HEK293 (cell line): ENCODE results near the gene CCDC117.

Experiments
- BCL11A ChIP-seq: fragments of 450-650 bp; formaldehyde crosslinking; IDR thresholded peaks from 2 replicates; pipeline ENCODE4 v1.5.1; 2016; ENCODE audit warnings: low read depth, missing biosample characterization, missing genetic modification characterization
- GLI2 ChIP-seq: fragments of 450-650 bp; formaldehyde crosslinking; IDR thresholded peaks from 2 replicates; pipeline ENCODE4; 2017; ENCODE audit warnings: missing biosample characterization, missing genetic modification characterization, low read depth, borderline replicate concordance
- HOXC10 ChIP-seq: sonication (generic); formaldehyde crosslinking; IDR thresholded peaks from 2 replicates; pipeline ENCODE4 v1.8.1; 2023; ENCODE audit warnings: mild to moderate bottlenecking, missing genetic modification reagents
- INSM2 ChIP-seq: fragments of 450-650 bp; formaldehyde crosslinking; IDR thresholded peaks from 2 replicates; pipeline ENCODE4 v1.5.1; 2016; ENCODE audit warnings: missing biosample characterization, missing genetic modification characterization
- TSHZ1 ChIP-seq: fragments of 450-650 bp; formaldehyde crosslinking; IDR thresholded peaks from 2 replicates; pipeline ENCODE4 v1.5.1; 2016; ENCODE audit warnings: missing biosample characterization, missing genetic modification characterization, borderline replicate concordance
- ZBTB1 ChIP-seq: fragments of 450-650 bp; formaldehyde crosslinking; IDR thresholded peaks from 2 replicates; pipeline ENCODE4 v1.5.1; 2016; ENCODE audit warnings: missing biosample characterization, missing genetic modification characterization
- ZBTB48 ChIP-seq: fragments of 450-650 bp; formaldehyde crosslinking; IDR thresholded peaks from 2 replicates; pipeline ENCODE4 v1.5.1; 2016; ENCODE audit warnings: missing biosample characterization, missing genetic modification characterization
- ZNF23 ChIP-seq: fragments of 450-650 bp; formaldehyde crosslinking; IDR thresholded peaks from 2 replicates; pipeline ENCODE4 v1.5.1; 2016; ENCODE audit warnings: missing biosample characterization, missing genetic modification characterization, borderline replicate concordance
- ZNF280C ChIP-seq: fragments of 450-650 bp; formaldehyde crosslinking; IDR thresholded peaks from 2 replicates; pipeline ENCODE4 v1.5.1; 2016; ENCODE audit warnings: missing biosample characterization, missing genetic modification characterization
- ZNF335 ChIP-seq: fragments of 450-650 bp; formaldehyde crosslinking; conservative IDR thresholded peaks from 2 replicates; pipeline ENCODE4 v1.5.1; 2016; ENCODE audit warnings: missing biosample characterization, missing genetic modification characterization
- ZNF354C ChIP-seq: fragments of 450-650 bp; formaldehyde crosslinking; IDR thresholded peaks from 2 replicates; pipeline ENCODE4 v1.5.1; 2016; ENCODE audit warnings: missing biosample characterization, missing genetic modification characterization, low read depth, borderline replicate concordance
- ZNF391 ChIP-seq: fragments of 450-650 bp; formaldehyde crosslinking; IDR thresholded peaks from 2 replicates; pipeline ENCODE4 v1.5.1; 2016; ENCODE audit warnings: low read depth, missing biosample characterization, missing genetic modification characterization, borderline replicate concordance
- ZNF623 ChIP-seq: fragments of 450-650 bp; formaldehyde crosslinking; IDR thresholded peaks from 2 replicates; pipeline ENCODE4 v1.5.1; 2016; ENCODE audit warnings: missing biosample characterization, missing genetic modification characterization
- ZNF626 ChIP-seq: fragments of 450-650 bp; sonication (Bioruptor Pico); formaldehyde crosslinking; IDR thresholded peaks from 2 replicates; pipeline ENCODE4 v1.5.1; 2018; ENCODE audit warnings: missing biosample characterization, missing genetic modification characterization, inconsistent platforms
- ZNF658 ChIP-seq: fragments of 450-650 bp; formaldehyde crosslinking; IDR thresholded peaks from 2 replicates; pipeline ENCODE4; 2016; ENCODE audit warnings: missing biosample characterization, missing genetic modification characterization
- ZNF76 ChIP-seq: fragments of 450-650 bp; formaldehyde crosslinking; IDR thresholded peaks from 2 replicates; pipeline ENCODE4; 2016; ENCODE audit warnings: low read depth, missing biosample characterization, missing genetic modification characterization, borderline replicate concordance
- ZSCAN4 ChIP-seq: fragments of 450-650 bp; formaldehyde crosslinking; IDR thresholded peaks from 2 replicates; pipeline ENCODE4 v1.5.1; 2017; ENCODE audit warnings: missing biosample characterization, missing genetic modification characterization
- TF ChIP-seq, protein P1 (sequence below): fragments of 450-650 bp; formaldehyde crosslinking; optimal IDR thresholded peaks from 2 replicates; pipeline ENCODE3; 2016; ENCODE audit warnings: missing biosample characterization, mild to moderate bottlenecking, missing genetic modification characterization
- TF ChIP-seq, protein P2 (sequence below): fragments of 450-650 bp; IDR thresholded peaks from 2 replicates; pipeline ENCODE4 v1.5.1; 2018; ENCODE audit warnings: missing biosample characterization, missing genetic modification characterization
- TF ChIP-seq, protein P3 (sequence below): fragments of 450-650 bp; formaldehyde crosslinking; IDR thresholded peaks from 2 replicates; pipeline ENCODE4 v1.5.1; 2017; ENCODE audit warnings: missing biosample characterization, missing genetic modification characterization
- TF ChIP-seq, protein P4 (sequence below): fragments of 450-650 bp; formaldehyde crosslinking; IDR thresholded peaks from 2 replicates; pipeline ENCODE4 v1.5.1; 2016; ENCODE audit warnings: missing biosample characterization, missing genetic modification characterization

CCDC117 gene

GRCh38 chr22:28741200-28741784 is 31.2 kb upstream of the CCDC117 start (continued):
- TF ChIP-seq, protein P1, sequence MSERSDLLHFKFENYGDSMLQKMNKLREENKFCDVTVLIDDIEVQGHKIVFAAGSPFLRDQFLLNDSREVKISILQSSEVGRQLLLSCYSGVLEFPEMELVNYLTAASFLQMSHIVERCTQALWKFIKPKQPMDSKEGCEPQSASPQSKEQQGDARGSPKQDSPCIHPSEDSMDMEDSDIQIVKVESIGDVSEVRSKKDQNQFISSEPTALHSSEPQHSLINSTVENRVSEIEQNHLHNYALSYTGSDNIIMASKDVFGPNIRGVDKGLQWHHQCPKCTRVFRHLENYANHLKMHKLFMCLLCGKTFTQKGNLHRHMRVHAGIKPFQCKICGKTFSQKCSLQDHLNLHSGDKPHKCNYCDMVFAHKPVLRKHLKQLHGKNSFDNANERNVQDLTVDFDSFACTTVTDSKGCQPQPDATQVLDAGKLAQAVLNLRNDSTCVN (tag by site-specific recombination), result no peak
- no peak for TF ChIP-seq ZNF623
- no peak for TF ChIP-seq ZNF658
- TF ChIP-seq ZNF626, result no peak
- TF ChIP-seq ZSCAN4 (tag by site-specific recombination), result no peak
- peak; percentile 51; the same call in 1 of the 2 replicates for TF ChIP-seq ZNF391 (tag by site-specific recombination)
- TF ChIP-seq ZBTB1, result 0 out of 2 replicates have a peak, but pooled peaks have one; percentile 26
- TF ChIP-seq ZBTB48 (tag by site-specific recombination), result peak; percentile 94
- 0 out of 2 replicates have a peak, but pooled peaks have one; percentile 23 for TF ChIP-seq INSM2 (tag by site-specific recombination)
- TF ChIP-seq BCL11A (tag by site-specific recombination), result no peak
- TF ChIP-seq, protein P2, sequence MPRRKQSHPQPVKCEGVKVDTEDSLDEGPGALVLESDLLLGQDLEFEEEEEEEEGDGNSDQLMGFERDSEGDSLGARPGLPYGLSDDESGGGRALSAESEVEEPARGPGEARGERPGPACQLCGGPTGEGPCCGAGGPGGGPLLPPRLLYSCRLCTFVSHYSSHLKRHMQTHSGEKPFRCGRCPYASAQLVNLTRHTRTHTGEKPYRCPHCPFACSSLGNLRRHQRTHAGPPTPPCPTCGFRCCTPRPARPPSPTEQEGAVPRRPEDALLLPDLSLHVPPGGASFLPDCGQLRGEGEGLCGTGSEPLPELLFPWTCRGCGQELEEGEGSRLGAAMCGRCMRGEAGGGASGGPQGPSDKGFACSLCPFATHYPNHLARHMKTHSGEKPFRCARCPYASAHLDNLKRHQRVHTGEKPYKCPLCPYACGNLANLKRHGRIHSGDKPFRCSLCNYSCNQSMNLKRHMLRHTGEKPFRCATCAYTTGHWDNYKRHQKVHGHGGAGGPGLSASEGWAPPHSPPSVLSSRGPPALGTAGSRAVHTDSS (tag by site-specific recombination), result no peak
- TF ChIP-seq ZNF76 (tag by site-specific recombination), result no peak
- TF ChIP-seq HOXC10, result no peak
- TF ChIP-seq ZNF280C (tag by site-specific recombination), result no peak
- TF ChIP-seq ZNF23 (tag by site-specific recombination), result no peak
- TF ChIP-seq, protein P3, sequence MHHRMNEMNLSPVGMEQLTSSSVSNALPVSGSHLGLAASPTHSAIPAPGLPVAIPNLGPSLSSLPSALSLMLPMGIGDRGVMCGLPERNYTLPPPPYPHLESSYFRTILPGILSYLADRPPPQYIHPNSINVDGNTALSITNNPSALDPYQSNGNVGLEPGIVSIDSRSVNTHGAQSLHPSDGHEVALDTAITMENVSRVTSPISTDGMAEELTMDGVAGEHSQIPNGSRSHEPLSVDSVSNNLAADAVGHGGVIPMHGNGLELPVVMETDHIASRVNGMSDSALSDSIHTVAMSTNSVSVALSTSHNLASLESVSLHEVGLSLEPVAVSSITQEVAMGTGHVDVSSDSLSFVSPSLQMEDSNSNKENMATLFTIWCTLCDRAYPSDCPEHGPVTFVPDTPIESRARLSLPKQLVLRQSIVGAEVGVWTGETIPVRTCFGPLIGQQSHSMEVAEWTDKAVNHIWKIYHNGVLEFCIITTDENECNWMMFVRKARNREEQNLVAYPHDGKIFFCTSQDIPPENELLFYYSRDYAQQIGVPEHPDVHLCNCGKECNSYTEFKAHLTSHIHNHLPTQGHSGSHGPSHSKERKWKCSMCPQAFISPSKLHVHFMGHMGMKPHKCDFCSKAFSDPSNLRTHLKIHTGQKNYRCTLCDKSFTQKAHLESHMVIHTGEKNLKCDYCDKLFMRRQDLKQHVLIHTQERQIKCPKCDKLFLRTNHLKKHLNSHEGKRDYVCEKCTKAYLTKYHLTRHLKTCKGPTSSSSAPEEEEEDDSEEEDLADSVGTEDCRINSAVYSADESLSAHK (tag by site-specific recombination), result peak; percentile 16; the same call in 1 of the 2 replicates
- no peak for TF ChIP-seq TSHZ1 (tag by site-specific recombination)
- TF ChIP-seq ZNF335 (tag by site-specific recombination), result no peak
- no peak for TF ChIP-seq GLI2 (tag by site-specific recombination)
- TF ChIP-seq, protein P4, sequence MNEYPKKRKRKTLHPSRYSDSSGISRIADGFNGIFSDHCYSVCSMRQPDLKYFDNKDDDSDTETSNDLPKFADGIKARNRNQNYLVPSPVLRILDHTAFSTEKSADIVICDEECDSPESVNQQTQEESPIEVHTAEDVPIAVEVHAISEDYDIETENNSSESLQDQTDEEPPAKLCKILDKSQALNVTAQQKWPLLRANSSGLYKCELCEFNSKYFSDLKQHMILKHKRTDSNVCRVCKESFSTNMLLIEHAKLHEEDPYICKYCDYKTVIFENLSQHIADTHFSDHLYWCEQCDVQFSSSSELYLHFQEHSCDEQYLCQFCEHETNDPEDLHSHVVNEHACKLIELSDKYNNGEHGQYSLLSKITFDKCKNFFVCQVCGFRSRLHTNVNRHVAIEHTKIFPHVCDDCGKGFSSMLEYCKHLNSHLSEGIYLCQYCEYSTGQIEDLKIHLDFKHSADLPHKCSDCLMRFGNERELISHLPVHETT (tag by site-specific recombination), result no peak; the same call in 1 of the 2 replicates
- no peak for TF ChIP-seq ZNF354C (tag by site-specific recombination)
